Kidney glomerular epithelial cell (primary cell): ENCODE measurements around the gene CLIC3.
"Not testable (repeated sequence)": the region's sequence is repeated elsewhere in the genome, so short reads cannot be mapped to it uniquely, and the experiment has no call there.

Experiments
- DNase-seq: peaks from one replicate; lab custom pipeline; 2025; lab: John Stamatoyannopoulos, UW

CLIC3 gene, protein sequence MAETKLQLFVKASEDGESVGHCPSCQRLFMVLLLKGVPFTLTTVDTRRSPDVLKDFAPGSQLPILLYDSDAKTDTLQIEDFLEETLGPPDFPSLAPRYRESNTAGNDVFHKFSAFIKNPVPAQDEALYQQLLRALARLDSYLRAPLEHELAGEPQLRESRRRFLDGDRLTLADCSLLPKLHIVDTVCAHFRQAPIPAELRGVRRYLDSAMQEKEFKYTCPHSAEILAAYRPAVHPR

DNA sequence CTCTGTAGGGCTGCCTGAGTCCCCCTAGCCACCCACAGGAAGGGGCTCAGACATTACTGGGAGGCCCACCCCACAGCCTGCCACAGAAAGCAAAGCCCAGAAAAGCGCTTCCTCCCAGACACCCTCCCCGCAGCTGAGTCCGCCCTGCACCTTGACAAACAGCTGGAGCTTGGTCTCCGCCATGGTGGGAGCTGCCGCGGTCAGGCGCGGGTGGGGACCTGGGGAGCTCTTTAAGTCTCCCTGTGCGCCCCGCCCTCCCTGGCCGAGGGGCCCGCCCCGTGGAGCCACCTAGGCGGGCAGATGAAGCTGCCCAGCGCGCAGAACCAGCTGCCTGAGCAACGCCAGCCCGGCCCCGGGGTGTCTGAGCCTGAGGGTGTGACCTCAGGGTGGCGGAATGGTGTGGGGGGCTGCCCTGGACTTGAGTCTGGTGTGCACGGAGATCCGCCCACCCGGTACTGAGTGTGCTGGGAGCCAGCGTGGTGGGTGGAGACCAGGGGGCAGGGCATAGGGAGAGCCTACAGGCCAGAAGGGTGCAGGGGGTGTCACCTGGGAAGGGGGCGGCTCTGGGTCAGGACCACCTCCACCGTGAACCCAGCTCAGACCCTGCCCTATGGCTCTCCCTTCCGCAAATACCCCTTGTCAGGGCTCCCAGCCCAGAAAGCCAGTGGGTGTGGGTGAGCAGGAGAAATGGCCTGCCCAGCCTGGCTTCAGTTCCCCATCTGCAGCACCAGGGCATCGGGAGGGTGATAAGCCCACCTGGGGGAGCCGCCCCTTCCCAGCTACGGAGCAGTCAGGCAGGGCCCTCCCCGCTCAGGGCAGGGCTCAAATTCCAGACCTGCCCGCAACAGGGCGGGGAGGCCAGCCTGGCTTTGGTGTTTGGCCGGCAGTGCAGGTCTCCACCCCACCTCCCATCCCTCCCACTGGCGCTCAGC lies at the start of gene CLIC3:
TSS of gene CLIC3 (minus strand) at position 208 of the 932 bp plus-strand sequence. CDS start at position 183, 25 bp downstream.
- no peak for DNase-seq

- no peak for DNase-seq
Measured at GRCh38 chr9:137045294-137046087, 49.1 kb upstream of the CLIC3 start.

DNA sequence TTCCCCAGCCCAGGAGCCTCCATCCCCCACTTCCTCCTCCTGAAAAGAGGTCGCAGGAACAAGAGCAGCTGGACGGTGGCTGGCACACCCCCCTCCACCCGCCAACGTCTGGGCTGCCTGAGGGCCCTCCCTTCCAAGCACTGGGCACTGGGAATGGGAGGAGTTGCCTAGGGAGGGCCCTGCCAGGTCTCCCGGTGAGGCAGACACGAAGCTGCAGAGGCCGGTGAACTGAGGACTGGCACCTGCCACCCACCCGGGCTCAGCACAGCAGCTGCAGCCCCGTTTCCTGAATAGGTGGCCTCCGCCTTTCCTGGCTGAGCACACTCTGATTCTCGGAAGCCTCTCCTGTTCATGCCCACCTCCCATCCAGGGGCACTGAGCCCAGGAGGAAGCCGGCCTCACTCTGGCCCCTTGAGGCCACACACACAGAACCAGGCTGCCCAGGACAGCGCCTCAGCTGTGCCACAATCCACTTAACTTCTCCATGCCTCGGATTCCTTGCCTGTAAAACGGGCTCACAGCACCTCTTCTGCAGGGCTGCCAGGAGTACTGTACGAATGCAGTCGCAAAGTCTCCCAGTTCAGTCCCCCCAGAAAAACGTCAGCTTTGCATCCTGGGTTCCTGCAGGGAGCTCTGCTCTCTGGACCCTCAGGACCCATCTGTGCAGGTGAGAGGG lies 48.3 kb upstream of the CLIC3 start:
- no peak for DNase-seq

- DNase-seq = no peak
Measured at GRCh38 chr9:137044037-137044436, 47.7 kb upstream of the CLIC3 start.

DNA sequence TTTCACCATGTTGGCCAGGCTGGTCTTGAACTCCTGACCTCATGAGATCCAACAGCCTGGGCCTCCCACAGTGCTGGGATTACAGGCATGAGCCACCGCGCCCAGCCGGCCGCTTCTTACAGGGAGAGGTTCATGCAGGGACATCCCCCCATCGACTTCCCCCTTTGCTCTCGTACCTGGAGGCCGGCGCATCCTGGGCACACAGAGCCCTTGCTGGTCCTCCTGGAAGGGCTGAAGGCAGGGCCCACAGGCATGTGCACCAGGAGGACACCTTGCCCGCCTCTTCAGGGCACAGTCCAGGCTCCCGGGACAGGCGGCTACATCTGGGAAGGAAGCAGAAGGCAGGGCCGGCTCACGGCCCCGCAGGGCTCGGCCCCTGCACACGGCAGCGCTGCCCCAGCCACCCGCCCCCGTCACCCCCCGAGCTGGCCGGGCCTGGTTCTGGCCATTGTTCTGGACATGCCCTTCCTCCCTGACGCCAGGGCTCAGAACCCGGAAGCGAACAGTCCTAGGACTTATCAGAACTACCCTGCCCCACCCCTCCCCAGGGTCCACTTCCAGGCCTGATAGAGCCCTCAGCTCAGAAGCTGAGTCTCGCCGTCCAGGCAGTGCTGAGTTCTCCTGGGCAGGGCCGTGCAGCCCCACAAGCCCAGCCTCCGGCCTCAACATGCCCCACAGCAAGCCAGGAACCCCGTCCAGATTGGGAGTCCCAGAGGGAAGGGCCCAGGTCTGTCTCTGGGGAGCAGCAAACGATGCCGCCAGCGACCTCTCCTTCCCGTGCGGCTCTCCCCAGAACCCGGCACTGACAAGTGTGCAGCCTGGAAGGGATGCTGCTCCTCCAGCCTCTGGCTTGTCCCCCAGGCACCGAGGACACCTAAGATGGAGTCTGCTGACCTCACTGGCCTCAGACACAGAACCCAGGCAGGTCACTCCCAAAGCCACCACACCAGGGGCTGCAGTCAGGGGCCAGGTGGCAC lies 46.7 kb upstream of the CLIC3 start:
- DNase-seq = no peak

GRCh38 chr9:137041124-137041523 lies 44.8 kb upstream of the CLIC3 start:
- DNase-seq = no peak

GRCh38 chr9:137040568-137040967 lies 44.2 kb upstream of the CLIC3 start:
- no peak for DNase-seq

DNA sequence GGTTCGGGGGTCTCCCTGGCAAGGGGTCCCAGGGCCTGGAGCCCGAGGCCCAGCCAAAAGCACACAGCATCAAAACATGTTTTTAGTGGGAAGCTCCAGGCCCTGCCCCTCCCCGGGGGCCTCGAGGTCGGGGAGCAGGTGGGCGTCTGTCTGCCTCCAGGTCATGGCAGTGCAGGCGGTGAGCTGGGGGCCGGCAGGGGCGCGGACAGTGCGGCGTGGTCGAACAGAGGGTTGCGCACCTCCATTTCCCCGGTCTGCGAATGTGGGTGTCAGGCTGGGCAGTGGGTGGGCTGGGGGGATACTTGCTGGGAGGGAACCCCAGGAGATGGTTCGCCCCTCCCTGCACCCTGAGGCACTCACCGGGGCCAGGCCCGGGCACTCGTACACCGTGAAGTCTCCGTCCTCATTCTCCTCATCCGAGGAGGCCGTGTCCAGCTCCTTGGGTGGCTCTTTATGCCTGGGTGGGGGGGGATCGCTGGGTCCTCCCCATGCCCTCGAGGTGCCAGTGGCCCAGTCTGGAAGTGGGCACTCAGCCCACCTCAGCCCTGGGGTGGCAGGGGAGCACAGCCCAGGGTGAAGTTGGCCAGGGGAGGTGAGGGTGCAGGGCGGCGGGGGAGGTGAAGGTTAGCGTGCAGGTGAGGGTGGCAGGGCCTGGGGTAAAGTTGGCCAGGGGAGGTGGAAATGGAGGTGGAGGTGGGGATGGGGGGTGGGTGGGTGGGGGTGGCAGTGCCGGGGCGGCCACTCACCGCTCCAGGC lies 43.4 kb upstream of the CLIC3 start:
- DNase-seq = no peak

DNA sequence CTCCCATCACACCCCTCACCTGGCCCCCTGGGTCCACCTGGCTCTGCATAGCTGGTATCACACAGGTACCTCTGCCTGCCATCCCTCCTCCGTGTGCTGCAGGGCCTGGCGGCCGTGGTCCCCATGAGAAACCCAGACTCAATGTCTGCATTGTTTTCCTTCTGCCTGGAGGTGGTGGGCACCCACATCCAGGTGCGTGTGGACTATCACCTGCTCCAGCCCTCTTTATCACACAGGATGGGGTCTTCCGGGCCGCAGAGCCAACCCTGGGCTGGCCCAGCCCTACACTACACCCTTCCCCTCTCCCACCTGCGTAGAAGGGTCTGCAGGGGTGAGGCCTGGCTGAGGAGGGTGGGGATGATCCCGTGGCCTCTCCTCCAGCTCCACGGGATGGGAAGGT lies 42.5 kb upstream of the CLIC3 start:
- no peak for DNase-seq

DNA sequence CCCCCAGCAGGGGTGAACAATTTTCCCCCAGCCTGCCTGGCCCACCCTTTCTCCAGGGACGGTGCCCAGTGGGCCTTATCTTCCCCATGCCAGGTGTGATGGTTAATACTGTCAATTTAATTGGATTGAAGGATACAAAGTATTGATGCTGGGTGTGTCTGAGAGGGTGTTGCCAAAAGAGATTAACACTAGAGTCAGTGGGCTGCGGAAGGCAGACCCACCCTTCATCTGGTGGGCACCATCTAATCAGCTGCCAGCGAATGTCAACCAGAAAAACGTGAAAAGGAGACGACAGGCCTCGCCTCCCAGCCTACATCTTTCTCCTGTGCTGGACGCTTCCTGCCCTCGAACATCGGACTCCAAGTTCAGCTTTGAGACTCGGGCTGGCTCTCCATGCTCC lies 41.1 kb upstream of the CLIC3 start:
- DNase-seq = no peak

- no peak for DNase-seq
Measured at GRCh38 chr9:137037035-137037434, 40.7 kb upstream of the CLIC3 start.

GRCh38 chr9:137035937-137036336 lies 39.6 kb upstream of the CLIC3 start:
- no peak for DNase-seq

DNA sequence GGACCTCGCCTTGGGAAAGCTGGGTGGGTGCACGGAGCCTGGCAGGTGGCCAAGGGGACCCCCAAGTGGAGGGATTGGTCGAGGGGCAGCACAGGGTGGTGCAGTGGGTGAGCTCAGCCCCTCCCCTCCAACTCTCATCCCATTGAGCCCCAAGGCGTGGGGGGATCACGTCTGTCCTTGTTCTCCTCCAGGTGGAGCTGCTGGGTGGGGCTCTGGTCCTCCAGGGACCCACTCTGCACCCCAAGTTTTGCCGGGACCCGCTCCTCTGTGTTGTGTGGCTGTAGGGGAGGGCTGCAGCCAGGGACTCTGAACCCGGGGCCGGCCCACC lies 39.1 kb upstream of the CLIC3 start:
- DNase-seq = no peak

DNA sequence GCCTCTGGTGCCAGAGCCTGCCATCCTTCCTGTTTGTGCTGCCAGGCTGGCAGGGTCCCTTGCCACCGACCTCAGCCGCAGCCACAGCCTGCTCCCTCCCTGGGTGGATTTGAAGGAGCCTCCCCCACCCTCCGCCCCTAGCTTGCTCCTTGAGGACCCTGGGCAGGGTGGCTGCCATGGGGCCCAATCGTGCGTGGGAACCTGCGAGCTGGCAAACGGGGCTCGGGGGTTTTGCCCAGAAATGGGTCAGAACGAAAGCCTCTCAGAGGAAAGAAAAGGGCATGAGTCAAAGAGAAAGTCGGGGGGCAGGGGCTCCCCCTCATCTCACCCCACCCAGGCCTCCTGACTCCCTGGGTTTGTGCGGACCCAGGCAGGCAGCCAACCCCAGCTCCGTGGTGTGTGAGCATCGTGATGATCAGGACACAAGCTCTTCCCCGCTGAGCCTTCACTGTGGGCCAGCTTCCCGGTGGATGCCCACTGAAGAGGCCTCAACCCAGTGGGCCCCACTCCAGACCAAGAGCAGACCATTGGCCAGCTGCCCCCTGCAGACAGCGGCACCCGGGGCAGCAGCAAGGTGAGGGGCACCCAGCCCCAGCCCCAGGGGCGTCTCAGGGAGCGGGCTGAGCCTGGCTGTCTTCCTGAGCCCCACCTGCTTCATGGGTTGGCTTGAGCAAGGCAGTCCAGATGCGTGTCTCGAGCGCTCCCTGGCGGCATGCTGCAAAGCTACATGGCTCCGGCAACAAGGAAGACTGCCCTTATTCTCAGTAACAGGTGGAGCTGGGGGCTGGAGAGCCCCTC lies 38.5 kb upstream of the CLIC3 start:
- peak; percentile 74 for DNase-seq

DNA sequence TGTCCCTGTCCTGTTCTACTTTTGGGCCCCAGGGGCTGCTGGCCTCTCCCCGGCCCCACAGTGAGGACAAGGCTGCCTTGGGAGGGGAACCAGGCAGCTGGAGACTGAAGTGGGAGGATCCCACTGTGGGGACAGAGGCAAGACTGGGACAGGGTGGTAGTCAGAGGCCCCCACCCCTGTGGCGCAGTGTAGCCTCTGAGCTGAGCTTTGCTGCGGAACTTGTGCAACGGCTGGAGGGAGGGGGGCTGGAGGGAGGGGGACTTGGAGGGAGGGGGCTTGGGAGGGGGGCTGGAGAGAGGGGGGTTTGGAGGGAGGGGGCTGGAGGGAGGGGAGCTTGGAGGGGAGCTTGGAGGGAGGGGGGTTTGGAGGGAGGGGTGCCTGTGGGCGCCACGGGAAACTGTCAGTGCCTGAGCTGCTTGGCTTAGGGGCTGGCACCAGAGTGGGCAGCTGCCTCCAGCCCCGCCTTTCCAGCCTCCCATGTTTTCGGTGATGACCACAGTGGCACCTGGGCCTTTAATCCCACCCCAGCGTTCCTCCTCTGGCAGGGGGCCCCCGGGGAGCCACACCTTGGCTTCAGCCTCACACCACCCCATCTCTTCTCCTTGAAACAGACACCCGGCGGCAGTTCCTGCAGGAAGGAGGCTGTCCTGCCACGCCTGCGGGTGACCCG lies 37.8 kb upstream of the CLIC3 start:
- DNase-seq = no peak

DNA sequence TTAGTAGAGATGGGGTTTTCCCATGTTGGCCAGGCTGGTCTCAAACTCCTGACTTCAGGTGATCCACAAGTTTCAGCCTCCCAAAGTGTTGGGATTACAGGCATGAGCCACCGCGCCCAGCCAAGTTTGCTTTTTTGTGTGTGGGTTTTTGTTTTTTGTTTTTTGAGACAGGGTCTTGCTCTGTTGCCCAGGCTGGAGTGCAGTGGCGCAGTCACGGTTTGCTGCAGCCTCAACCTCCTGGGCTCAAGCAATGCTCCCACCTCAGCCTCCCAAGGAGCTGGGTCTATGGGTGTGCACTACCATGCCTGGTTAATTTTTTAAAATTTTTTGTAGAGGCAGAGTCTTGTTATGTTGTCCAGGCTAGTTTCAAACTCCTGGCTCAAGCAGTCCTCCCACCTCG lies 37.1 kb upstream of the CLIC3 start:
- not testable (repeated sequence) for DNase-seq

DNA sequence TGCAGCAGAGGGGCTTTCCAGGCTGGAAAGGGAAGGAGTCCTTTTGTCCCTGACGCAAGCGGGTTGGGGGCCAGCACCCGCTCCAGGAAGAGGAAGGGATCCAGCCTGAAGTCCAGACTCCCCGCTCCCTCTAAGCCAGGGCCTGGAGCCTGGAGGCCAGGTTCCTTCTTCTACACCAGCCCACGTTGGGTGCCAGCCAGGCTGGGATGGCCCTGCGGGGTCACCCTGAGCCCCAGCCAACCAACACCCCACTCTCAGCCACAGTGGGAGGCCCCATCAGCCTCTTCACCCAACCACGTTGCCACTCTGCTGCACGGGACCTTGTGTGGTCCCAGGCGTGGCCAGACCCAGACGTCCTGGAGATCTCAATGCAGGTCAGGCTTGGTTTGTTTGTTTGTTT lies 36.5 kb upstream of the CLIC3 start:
- no peak for DNase-seq

GRCh38 chr9:137031904-137032640 lies 35.7 kb upstream of the CLIC3 start, which contains the start of gene FUT7:
FUT7 (minus strand) TSS chr9:137032088; CDS start chr9:137031991, 97 bp downstream.
- DNase-seq = no peak
